GM06990 (cell line): ENCODE measurements around the gene KBTBD13.

Experiments used
- DNase-seq: peaks from one replicate; pipeline ENCODE4 v3.0.0-alpha.2; 2011; ENCODE audit not compliant: insufficient read length; ENCODE audit errors: extremely low read depth
- H3K27me3 ChIP-seq: replicated peaks from 2 replicates; pipeline ENCODE4 v1.6.0; 2011; ENCODE audit warnings: low read length; ENCODE audit not compliant: control insufficient read depth, insufficient read depth
- H3K36me3 ChIP-seq: 2 replicates; pipeline ENCODE4 v1.5.1; 2011; ENCODE audit warnings: low read length; ENCODE audit not compliant: control insufficient read depth, insufficient read depth
- H3K4me3 ChIP-seq: replicated peaks from 2 replicates; pipeline ENCODE4 v1.5.1; 2011; ENCODE audit warnings: low read depth, mild to moderate bottlenecking, control low read depth, low read length
- TF ChIP-seq, protein P1 (sequence below): IDR thresholded peaks from 2 replicates; pipeline ENCODE4 v1.5.1; 2011; ENCODE audit warnings: low read length, control low read depth, mild to moderate bottlenecking, inconsistent platforms; ENCODE audit not compliant: insufficient read depth, poor library complexity, severe bottlenecking

The KBTBD13 gene

DNA sequence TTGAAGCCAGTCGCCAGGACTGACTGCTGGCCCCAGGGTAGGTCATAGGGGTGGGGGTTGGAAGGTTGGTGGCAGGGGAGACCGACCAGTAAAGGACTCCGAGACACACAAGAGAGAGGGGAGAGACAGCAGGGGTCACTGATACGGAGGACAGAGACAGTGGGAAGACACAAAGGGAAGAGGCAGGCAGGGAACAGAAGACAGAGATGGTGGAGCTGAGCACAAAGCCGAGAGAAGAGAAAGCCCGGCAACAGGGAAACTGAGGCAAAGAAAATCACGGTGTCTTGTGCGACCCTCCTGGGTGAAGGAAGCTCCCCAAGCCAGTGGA lies 9.3 kb upstream of the KBTBD13 start:
- Histone ChIP-seq H3K4me3 (no peak overlapping the region), H3K36me3 (no peaks in the 10 kb centered on the region), H3K27me3 (peaks cover 1% of the 10 kb centered on the region; the same call in 1 of the 2 replicates)
- no peak for DNase-seq
- TF ChIP-seq, protein P1, sequence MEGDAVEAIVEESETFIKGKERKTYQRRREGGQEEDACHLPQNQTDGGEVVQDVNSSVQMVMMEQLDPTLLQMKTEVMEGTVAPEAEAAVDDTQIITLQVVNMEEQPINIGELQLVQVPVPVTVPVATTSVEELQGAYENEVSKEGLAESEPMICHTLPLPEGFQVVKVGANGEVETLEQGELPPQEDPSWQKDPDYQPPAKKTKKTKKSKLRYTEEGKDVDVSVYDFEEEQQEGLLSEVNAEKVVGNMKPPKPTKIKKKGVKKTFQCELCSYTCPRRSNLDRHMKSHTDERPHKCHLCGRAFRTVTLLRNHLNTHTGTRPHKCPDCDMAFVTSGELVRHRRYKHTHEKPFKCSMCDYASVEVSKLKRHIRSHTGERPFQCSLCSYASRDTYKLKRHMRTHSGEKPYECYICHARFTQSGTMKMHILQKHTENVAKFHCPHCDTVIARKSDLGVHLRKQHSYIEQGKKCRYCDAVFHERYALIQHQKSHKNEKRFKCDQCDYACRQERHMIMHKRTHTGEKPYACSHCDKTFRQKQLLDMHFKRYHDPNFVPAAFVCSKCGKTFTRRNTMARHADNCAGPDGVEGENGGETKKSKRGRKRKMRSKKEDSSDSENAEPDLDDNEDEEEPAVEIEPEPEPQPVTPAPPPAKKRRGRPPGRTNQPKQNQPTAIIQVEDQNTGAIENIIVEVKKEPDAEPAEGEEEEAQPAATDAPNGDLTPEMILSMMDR, result no peak

DNA sequence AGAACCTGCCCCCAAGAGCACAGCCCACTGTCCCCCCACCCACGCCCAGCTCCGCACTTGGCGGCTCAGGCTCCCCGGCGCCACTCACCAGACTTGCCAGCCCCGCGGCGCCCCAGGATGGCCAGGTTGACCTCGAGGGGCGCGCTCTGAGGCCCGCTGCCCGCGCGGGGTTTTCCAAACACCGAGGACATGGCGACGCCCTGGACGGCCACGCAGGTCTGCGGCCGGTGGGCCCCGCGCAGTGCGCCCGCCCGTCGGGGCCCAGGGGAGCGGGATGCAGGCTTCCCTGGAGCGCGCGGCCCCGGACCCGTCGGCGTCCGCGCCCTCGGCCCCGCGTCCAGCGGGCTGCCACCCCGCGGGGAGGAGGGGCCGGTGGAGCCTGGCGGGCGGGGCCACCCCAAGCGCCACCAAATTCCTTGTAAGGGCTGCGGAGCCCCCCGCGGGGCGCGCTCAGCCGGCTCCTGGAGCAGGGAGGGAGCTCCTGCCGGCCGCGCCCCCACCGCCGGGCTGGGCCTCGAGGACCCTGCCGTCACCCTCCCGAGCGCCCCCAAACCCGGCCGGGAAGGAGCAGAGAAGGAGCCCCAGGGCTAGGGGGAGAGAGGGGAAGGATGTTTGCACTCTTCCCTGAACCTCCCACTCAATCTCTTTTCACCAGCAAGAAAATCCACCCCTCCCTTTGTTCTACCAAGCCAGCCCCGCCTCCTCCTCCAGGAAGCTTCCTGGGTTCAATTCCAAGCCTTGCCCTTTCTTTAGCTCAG lies 8.7 kb upstream of the KBTBD13 start, which contains the start of gene RASL12:
RASL12 (minus strand) TSS at position 347 of the 758 bp plus-strand sequence; CDS start at position 191, 156 bp downstream.
- Histone ChIP-seq H3K27me3 (peaks cover 1% of the 10 kb centered on the region; the same call in 1 of the 2 replicates), H3K4me3 (no peak within 1 kb of the TSS), H3K36me3 (no peaks in the 10 kb centered on the region)
- no peak for DNase-seq
- TF ChIP-seq, protein P1, result no peak

DNA sequence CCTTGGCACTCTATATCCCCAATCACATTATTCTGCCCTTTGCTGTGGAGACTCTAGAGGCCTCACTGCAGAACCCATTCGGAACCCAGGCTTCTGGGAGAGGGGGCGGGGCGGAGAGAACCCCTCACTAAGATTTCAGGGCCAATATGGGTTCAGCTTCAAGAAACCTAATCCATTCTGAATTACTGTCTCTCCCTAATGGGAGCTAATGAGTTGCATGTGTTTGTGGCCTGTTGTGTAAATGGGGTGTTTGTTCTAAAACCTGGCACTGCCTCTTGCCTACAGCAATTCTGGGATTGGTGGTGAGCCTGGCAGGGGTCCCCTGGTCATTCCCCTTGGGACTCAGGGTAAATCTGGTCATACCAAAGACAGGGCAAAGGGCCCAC lies 8.2 kb upstream of the KBTBD13 start:
- Histone ChIP-seq H3K4me3 (no peak overlapping the region), H3K27me3 (peaks cover 1% of the 10 kb centered on the region; the same call in 1 of the 2 replicates), H3K36me3 (no peaks in the 10 kb centered on the region)
- DNase-seq, result no peak
- TF ChIP-seq, protein P1, result no peak

DNA sequence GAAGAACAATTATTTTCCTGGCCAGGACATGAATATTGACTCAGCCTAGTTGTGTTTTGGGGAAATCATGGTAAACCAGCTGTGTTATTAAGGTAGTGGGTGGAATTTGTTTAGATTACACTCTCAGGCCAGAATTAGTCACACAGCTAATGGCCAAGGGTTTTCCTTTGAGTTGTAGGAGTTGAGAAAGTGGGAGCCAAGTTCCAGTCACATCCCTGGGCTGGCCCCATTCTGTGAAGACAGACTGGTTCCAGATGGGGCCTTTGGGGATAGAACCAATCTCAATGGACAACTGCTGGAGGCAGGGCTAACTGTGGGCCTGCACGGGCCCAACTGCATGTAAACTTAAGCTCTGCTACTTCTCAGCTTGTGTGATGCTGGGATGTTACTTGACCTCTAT lies 7.4 kb upstream of the KBTBD13 start:
- H3K27me3 ChIP-seq, result peaks cover 1% of the 10 kb centered on the region; the same call in 1 of the 2 replicates
- H3K36me3 ChIP-seq, result no peaks in the 10 kb centered on the region
- H3K4me3 ChIP-seq, result no peak overlapping the region
- DNase-seq, result no peak
- TF ChIP-seq, protein P1, result no peak

DNA sequence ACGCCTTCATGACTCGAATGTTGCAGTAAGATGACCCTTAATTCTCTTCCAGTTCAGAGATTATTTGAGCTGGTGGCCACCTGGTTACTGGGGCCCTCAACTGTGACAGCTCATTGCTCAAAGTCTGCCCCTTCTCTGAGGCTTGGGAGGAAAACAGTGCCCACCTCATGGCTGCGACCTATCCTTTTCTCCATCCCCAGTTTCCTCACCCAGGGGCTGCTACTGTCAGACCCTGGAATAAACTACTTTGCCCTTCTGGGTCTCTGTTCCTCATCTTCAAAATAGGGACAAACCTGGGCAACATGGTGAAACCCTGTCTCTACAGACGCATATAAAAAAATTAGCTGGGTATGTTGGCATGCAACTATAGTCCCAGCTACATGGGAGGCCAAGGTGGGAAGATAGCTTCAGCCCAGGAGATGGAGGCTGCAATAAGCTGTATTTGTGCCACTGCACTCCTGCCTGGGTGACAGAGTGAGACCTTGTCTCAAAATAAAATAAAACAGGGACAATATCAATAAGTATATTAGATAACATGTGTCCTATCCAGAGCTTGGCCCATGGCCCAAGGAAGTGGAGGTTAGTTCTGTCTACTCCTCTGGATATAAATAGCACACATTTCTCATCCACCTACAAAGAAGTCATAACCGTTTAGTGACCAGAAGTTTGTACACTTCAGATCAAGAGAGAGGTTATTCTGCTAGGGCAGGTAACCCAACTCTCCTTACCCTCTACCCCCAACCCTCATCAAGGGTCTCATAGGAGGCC lies 6.6 kb upstream of the KBTBD13 start:
- H3K4me3 ChIP-seq, result no peak overlapping the region
- TF ChIP-seq, protein P1, result no peak
- peaks cover 1% of the 10 kb centered on the region; the same call in 1 of the 2 replicates for H3K27me3 ChIP-seq
- DNase-seq, result no peak
- no peaks in the 10 kb centered on the region for H3K36me3 ChIP-seq
